ENCODE measurements around the gene KCTD18.

GRCh38 chr2:200453142-200453852, 56.6 kb downstream of the KCTD18 start:
- no peak for TF ChIP-seq CTCF (conservative IDR thresholded peaks at IDR 0.05)
- TF ChIP-seq EZH2 (IDR thresholded peaks at IDR 0.05; ENCODE audit: low read depth), result no peak
